H1 (cell line): ENCODE results near the gene ACBD6. TPM values are rescaled to one million over a fixed set of nuclear protein-coding genes. Genes with fewer than 3 reads are reported as not detected.

Experiments
- GTF2F1 ChIP-seq: IDR thresholded peaks from 2 replicates; pipeline ENCODE4 v1.6.1; 2012; ENCODE audit warnings: low read depth, low read length, improper control_type of control experiment, borderline replicate concordance
- TAF1 ChIP-seq: IDR thresholded peaks from 2 replicates; pipeline ENCODE4 v1.6.1; 2011; ENCODE audit warnings: mild to moderate bottlenecking, low read depth, low read length
- polyA plus RNA-seq, 7 experiments: library from polyadenylated mRNA; depleted of rRNA in 3 of 7; stranded (reverse) in 5 of 7; unstranded in 2 of 7; fragments of >200 nt in 5 of 7; fragments of 200-250 nt in 2 of 7; gene quantifications; 1 replicate in 5 of 7; 2 replicates in 1 of 7; 4 replicates in 1 of 7; pipeline versions ENCODE4 v1.2.1 to v1.2.3, GENCODE V29; 2011 to 2013; ENCODE audit warnings: missing spikeins in 2 of 7, mixed read lengths in 2 of 7
- total RNA-seq: library from RNA; stranded (reverse); fragmentation: NEBNext Ultra II Directional; extraction: Animal tissue kit (Norgen Biotek cat#: 25700); gene quantifications from 2 replicates; pipeline ENCODE4 v1.2.1, GENCODE V29; 2021
- TF ChIP-seq, protein P1 (sequence below): IDR thresholded peaks from 2 replicates; pipeline ENCODE4 v1.6.1; 2011; ENCODE audit warnings: low read depth, mild to moderate bottlenecking, low read length; ENCODE audit not compliant: insufficient read depth

The ACBD6 gene
- total and polyA plus RNA-seq, 2 of the 8 experiments (the other 6 are each of a cell fraction or from before 2014, with no cell fraction given), result 52.0 to 67.7 TPM

DNA sequence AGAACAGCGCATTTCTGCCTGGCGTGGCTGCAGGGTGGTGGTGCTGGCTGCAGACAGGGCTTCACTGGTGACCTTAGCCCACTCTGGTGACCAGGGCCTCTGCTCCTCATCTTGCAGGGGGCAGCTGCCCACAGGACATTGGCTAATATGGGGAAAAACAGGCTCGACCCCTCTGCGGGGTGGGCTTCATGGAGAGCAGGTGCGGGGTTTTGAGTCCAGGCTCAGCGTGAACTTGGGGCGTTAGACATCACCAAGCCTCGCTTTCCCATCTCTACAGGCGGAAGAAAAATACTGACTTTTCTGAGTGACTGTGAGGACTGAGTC, 247.9 kb downstream of the ACBD6 start (continued):
- no peak for TF ChIP-seq TAF1
- TF ChIP-seq GTF2F1, result no peak
- TF ChIP-seq, protein P1, sequence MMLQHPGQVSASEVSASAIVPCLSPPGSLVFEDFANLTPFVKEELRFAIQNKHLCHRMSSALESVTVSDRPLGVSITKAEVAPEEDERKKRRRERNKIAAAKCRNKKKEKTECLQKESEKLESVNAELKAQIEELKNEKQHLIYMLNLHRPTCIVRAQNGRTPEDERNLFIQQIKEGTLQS, result no peak
